ENCODE measurements around the gene TIGD6. TPM values are rescaled to one million over a fixed set of nuclear protein-coding genes. Genes with fewer than 3 reads are reported as not detected.

TIGD6 gene
- total RNA-seq, 1 experiment from 2014 or later = 2.1 TPM

DNA sequence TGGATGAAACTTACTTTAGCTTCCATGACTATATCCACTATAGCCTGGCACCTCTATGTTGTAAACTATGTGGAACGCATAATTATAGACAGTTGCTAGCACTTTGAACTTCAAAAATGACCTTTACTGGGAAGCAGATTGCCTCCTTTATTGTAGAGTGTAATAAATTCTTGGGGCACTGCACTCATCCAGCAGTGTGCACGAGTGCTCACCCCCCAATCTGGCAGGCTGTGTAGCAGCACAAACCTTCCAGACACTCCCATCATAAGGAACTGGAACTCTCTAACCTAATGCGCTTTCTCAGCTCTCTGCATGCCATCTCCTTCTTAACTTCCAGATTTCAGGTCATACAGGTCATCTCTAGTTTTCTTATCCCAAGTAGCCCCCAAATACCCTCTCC, 54.3 kb downstream of the TIGD6 start:
- Histone ChIP-seq H3K27ac (ENCODE audit: low read depth, low read length) (no peak overlapping the region), H3K9me3 (ENCODE audit: control insufficient read depth in 1 of 2, insufficient read depth in 1 of 2, low read depth in 1 of 2, low read length in 2 of 2) (no peaks in the 10 kb centered on the region), H3K4me2 (ENCODE audit: low read length) (no peak overlapping the region), H3K4me1 (ENCODE audit: control insufficient read depth in 1 of 2, insufficient read depth in 2 of 2, low read length in 2 of 2) (no peaks in the 10 kb centered on the region), H2AFZ (ENCODE audit: low read depth, low read length, poor library complexity, severe bottlenecking) (no peak overlapping the region), H3K9me2 (ENCODE audit: insufficient read depth) (no peaks in the 10 kb centered on the region), H3K36me3 (ENCODE audit: control insufficient read depth in 1 of 2, insufficient read depth in 2 of 2, low read length in 2 of 2) (no peaks in the 10 kb centered on the region), H4K20me1 (ENCODE audit: insufficient read depth) (no peaks in the 10 kb centered on the region), H3K4me3 (replicated peaks in 1 of 2; ENCODE audit: low read depth in 1 of 2, low read length in 2 of 2) (no peak overlapping the region), H3K27me3 (ENCODE audit: insufficient read depth, low read length) (no peaks in the 10 kb centered on the region), H3K9ac (ENCODE audit: low read length) (no peak overlapping the region), H3K79me2 (ENCODE audit: insufficient read depth, low read length) (no peaks in the 10 kb centered on the region)
- intact Hi-C loops (cut with micrococcal nuclease) = no loop called here
- ChIA-PET CTCF (no interaction called here), POLR2A (no interaction called here), RAD21 (ENCODE audit: low non-redundant PET in 1 of 2, low total read pairs in 2 of 2, uncharacterized antibody in 2 of 2, unreplicated experiment in 2 of 2) (no interaction called here)
- TF ChIP-seq, protein P1, sequence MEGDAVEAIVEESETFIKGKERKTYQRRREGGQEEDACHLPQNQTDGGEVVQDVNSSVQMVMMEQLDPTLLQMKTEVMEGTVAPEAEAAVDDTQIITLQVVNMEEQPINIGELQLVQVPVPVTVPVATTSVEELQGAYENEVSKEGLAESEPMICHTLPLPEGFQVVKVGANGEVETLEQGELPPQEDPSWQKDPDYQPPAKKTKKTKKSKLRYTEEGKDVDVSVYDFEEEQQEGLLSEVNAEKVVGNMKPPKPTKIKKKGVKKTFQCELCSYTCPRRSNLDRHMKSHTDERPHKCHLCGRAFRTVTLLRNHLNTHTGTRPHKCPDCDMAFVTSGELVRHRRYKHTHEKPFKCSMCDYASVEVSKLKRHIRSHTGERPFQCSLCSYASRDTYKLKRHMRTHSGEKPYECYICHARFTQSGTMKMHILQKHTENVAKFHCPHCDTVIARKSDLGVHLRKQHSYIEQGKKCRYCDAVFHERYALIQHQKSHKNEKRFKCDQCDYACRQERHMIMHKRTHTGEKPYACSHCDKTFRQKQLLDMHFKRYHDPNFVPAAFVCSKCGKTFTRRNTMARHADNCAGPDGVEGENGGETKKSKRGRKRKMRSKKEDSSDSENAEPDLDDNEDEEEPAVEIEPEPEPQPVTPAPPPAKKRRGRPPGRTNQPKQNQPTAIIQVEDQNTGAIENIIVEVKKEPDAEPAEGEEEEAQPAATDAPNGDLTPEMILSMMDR (IDR thresholded peaks at IDR 0.05 in 2 of 3, conservative IDR thresholded peaks at IDR 0.05 in 1 of 3; ENCODE audit: borderline replicate concordance in 1 of 3, insufficient read depth in 1 of 3, low read depth in 2 of 3, low read length in 2 of 3) = no peak
- TF ChIP-seq, protein P2, sequence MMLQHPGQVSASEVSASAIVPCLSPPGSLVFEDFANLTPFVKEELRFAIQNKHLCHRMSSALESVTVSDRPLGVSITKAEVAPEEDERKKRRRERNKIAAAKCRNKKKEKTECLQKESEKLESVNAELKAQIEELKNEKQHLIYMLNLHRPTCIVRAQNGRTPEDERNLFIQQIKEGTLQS (IDR thresholded peaks at IDR 0.05) = no peak
- TF ChIP-seq JUND (IDR thresholded peaks at IDR 0.05) (no peak), EZH2phosphoT487 (IDR thresholded peaks at IDR 0.05; ENCODE audit: borderline replicate concordance) (no peak), SRF (IDR thresholded peaks at IDR 0.05; ENCODE audit: low read depth) (no peak), SP1 (IDR thresholded peaks at IDR 0.05; ENCODE audit: low read depth) (no peak), ZFX (IDR thresholded peaks at IDR 0.05) (no peak), FOSL1 (IDR thresholded peaks at IDR 0.05; ENCODE audit: low read depth) (no peak), RAD21 (IDR thresholded peaks at IDR 0.05; ENCODE audit: low read depth) (no peak), CEBPB (IDR thresholded peaks at IDR 0.05; ENCODE audit: low read depth) (no peak), SIN3A (IDR thresholded peaks at IDR 0.05; ENCODE audit: low read depth) (no peak), ELF1 (IDR thresholded peaks at IDR 0.05; ENCODE audit: borderline replicate concordance, low read depth) (no peak)
- TF ChIP-seq, protein P3, sequence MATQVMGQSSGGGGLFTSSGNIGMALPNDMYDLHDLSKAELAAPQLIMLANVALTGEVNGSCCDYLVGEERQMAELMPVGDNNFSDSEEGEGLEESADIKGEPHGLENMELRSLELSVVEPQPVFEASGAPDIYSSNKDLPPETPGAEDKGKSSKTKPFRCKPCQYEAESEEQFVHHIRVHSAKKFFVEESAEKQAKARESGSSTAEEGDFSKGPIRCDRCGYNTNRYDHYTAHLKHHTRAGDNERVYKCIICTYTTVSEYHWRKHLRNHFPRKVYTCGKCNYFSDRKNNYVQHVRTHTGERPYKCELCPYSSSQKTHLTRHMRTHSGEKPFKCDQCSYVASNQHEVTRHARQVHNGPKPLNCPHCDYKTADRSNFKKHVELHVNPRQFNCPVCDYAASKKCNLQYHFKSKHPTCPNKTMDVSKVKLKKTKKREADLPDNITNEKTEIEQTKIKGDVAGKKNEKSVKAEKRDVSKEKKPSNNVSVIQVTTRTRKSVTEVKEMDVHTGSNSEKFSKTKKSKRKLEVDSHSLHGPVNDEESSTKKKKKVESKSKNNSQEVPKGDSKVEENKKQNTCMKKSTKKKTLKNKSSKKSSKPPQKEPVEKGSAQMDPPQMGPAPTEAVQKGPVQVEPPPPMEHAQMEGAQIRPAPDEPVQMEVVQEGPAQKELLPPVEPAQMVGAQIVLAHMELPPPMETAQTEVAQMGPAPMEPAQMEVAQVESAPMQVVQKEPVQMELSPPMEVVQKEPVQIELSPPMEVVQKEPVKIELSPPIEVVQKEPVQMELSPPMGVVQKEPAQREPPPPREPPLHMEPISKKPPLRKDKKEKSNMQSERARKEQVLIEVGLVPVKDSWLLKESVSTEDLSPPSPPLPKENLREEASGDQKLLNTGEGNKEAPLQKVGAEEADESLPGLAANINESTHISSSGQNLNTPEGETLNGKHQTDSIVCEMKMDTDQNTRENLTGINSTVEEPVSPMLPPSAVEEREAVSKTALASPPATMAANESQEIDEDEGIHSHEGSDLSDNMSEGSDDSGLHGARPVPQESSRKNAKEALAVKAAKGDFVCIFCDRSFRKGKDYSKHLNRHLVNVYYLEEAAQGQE (IDR thresholded peaks at IDR 0.05; ENCODE audit: low read depth) = no peak
- ATAC-seq = no peak
- no TSS peak for BruUV-seq (replicated peaks)
- DNase-seq (ENCODE audit: low read depth, low spot score) = no peak

Data from HCT116 (cell line).